Neuron (in vitro differentiated cells): Measurements from ENCODE around the gene SVOP.
A peak's percentile ranks its signal among the peaks of the same experiment; 100 is the strongest.
"Not testable (repeated sequence)": the region's sequence is repeated elsewhere in the genome, so short reads cannot be mapped to it uniquely, and the experiment has no call there.

ENCODE experiments used
- H2AFZ ChIP-seq: one replicate; pipeline ENCODE4 v1.6.1; 2013; ENCODE audit warnings: low read depth, mild to moderate bottlenecking, inconsistent platforms, low read length, moderate library complexity
- H3K27me3 ChIP-seq: one replicate; pipeline ENCODE4 v1.6.1; 2013; ENCODE audit warnings: low read length; ENCODE audit not compliant: insufficient read depth
- H3K36me3 ChIP-seq: one replicate; pipeline ENCODE4 v1.6.1; 2013; ENCODE audit warnings: low read length; ENCODE audit not compliant: insufficient read depth
- H3K4me1 ChIP-seq: one replicate; pipeline ENCODE4 v1.6.1; 2013; ENCODE audit warnings: low read length; ENCODE audit not compliant: insufficient read depth
- H3K4me3 ChIP-seq: 2 replicates; pipeline ENCODE4 v1.5.1; 2013; ENCODE audit warnings: mild to moderate bottlenecking, low read length, moderate library complexity
- H3K9me3 ChIP-seq: one replicate; pipeline ENCODE4 v1.6.1; 2013; ENCODE audit warnings: low read length

Gene SVOP, protein sequence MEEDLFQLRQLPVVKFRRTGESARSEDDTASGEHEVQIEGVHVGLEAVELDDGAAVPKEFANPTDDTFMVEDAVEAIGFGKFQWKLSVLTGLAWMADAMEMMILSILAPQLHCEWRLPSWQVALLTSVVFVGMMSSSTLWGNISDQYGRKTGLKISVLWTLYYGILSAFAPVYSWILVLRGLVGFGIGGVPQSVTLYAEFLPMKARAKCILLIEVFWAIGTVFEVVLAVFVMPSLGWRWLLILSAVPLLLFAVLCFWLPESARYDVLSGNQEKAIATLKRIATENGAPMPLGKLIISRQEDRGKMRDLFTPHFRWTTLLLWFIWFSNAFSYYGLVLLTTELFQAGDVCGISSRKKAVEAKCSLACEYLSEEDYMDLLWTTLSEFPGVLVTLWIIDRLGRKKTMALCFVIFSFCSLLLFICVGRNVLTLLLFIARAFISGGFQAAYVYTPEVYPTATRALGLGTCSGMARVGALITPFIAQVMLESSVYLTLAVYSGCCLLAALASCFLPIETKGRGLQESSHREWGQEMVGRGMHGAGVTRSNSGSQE

GRCh38 chr12:109020796-109021380 is at the start of gene SVOP:
Gene SVOP, minus strand, starts transcription at chr12:109021068. Its CDS starts 200 bp downstream, at chr12:109020868.
- no peak within 1 kb of the TSS for H2AFZ ChIP-seq
- H3K9me3 ChIP-seq: no peaks in the 10 kb centered on the region
- peaks cover 4% of the 10 kb centered on the region for H3K4me1 ChIP-seq
- peak within 1 kb of the TSS; percentile 40 for H3K4me3 ChIP-seq
- no peaks in the 10 kb centered on the region for H3K36me3 ChIP-seq
- H3K27me3 ChIP-seq: no peaks in the 10 kb centered on the region

DNA sequence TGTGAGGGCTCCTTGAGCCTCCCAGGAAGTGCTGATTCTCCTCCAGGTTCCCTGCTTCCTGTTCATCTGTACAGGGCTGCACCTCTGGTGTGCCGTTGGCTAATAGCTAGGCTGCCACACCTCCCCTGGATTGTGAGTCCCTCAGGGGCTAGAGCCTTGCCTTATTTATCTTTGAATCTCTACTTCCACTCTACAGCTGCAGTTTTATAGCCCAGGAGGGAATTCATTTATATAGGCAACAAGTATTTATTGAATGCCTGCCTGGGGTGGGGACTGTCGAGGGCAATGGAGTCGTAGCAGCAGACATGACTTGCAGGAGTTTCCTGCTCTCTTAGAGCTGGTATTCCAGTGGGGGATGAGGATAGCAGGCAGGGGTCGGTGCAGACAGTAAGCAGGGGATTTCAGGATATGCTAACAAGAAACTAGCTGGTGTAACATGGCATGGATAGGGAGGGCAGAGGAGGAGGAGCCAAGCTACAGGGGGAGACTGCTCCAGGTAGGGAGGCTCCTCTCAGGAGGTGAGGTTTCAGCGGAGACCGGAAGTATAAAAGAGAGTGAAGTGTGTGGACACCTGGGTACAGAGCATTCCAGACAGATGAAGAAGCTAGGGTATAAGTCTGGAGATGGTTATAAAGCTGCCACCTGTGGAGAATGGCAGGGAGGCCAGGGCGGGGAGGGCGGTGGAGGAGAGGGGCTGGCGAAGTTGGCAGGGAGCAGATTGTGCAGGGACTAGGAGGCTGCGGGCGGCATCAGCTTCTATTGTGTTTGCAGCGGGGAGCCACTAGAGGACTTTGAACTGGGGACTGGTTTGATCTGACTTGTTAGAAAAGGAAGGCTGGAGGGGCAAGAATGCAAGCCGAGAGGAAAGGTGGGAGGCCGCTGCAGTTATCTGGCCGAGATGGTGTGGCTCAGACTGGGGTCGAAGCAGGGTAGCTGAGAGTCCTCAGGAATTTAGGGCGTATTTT is 48.7 kb upstream of the SVOP start:
- H3K27me3 ChIP-seq: no peaks in the 10 kb centered on the region
- H3K4me1 ChIP-seq: no peaks in the 10 kb centered on the region
- H3K4me3 ChIP-seq: no peak overlapping the region
- H2AFZ ChIP-seq: no peak overlapping the region
- peaks cover under 1% of the 10 kb centered on the region for H3K9me3 ChIP-seq
- peaks cover 54% of the 10 kb centered on the region for H3K36me3 ChIP-seq

DNA sequence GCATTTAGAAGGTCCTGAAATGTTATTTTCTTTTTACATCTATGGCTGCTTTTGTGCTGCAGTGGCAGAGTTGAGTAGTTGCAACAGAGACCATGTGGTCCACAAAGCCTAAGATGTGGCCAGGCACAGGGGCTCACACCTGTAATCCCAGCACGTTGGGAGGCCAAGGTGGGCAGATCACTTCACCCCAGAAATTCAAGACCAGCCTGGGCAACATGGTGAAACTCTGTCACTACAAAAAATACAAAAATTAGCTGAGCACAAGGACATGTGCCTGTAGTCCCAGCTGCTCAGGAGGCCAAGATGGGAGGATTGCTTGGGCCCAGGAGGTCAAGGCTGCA is 45.0 kb upstream of the SVOP start:
- H3K4me1 ChIP-seq: no peaks in the 10 kb centered on the region

GRCh38 chr12:109065154-109065852 is 44.4 kb upstream of the SVOP start:
- H3K4me3 ChIP-seq: no peak overlapping the region
- H3K27me3 ChIP-seq: no peaks in the 10 kb centered on the region
- no peaks in the 10 kb centered on the region for H3K4me1 ChIP-seq
- no peaks in the 10 kb centered on the region for H3K9me3 ChIP-seq
- H2AFZ ChIP-seq: no peak overlapping the region
- H3K36me3 ChIP-seq: peaks cover 31% of the 10 kb centered on the region

More for the DNA sequence above, 45.0 kb upstream of the SVOP start:
- Histone ChIP-seq H2AFZ (no peak overlapping the region), H3K36me3 (peaks cover 35% of the 10 kb centered on the region), H3K9me3 (no peaks in the 10 kb centered on the region), H3K27me3 (no peaks in the 10 kb centered on the region), H3K4me3 (no peak overlapping the region)

DNA sequence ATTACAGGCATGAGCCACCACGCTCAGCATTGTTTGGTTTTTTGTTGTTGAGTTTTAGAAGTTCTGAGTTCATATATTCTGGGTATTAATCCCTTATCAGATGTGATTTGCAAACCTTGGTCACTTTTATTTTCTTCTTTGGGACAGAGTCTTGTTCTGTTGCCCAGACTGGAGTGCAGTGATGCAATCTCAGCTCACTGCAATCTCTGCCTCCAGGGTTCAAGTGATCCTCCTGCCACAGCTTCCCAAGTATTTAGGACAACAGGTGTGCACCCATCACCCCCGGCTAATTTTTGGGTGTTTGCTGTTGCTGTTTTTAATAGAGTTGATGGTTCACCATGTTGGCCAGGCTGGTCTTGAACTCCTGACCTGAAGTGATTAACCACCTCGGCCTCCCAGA is 43.3 kb upstream of the SVOP start:
- Histone ChIP-seq H3K27me3 (no peaks in the 10 kb centered on the region), H2AFZ (no peak overlapping the region), H3K36me3 (peaks cover 29% of the 10 kb centered on the region), H3K4me1 (no peaks in the 10 kb centered on the region), H3K4me3 (no peak overlapping the region), H3K9me3 (no peaks in the 10 kb centered on the region)

GRCh38 chr12:109058773-109059172 is 37.9 kb upstream of the SVOP start:
- Histone ChIP-seq H2AFZ (no peak overlapping the region), H3K4me1 (peaks cover under 1% of the 10 kb centered on the region), H3K4me3 (no peak overlapping the region), H3K9me3 (no peaks in the 10 kb centered on the region), H3K27me3 (no peaks in the 10 kb centered on the region), H3K36me3 (peaks cover 24% of the 10 kb centered on the region)

DNA sequence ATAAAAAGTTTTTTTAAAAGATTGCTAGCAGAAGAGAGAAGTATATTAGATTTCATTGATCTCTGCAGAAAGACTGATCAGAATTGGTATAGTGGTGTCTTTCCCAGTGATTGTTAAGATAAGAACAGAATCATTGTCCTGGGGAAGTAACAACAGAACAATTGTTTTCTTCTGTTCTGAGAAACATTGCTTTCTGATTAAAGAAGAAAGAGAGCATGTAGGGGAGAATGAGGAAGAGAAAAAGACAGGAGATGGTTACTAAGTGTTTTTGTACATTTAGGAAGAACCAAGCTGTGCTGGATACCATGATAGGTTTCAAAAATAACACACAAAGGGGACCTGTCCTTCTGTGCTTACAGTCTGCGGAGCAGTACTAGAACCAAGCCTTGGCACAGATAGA is 36.5 kb upstream of the SVOP start:
- Histone ChIP-seq H2AFZ (no peak overlapping the region), H3K9me3 (no peaks in the 10 kb centered on the region), H3K27me3 (no peaks in the 10 kb centered on the region), H3K36me3 (peaks cover 24% of the 10 kb centered on the region), H3K4me1 (peaks cover 8% of the 10 kb centered on the region), H3K4me3 (no peak overlapping the region)

DNA sequence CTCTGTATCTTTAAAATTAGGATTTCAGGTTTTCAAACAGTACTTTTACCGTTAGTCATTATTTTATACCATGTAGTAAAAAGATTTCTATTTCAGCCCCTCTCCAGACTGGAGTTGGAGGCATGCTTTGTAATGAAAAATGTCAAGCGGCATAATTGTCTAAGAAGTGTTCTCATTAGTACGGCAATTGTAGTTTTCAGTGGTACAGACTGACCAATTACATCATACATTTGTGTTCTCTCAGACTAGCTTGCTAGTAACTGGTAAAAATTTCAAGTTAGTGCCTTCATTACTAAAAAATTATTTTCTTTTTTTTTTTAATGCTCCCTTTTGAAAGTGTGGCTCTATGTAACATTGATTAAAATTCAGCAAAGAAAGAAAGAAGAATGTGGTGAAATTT is 36.0 kb upstream of the SVOP start:
- Histone ChIP-seq H3K9me3 (no peaks in the 10 kb centered on the region), H3K36me3 (peaks cover 24% of the 10 kb centered on the region), H3K4me3 (no peak overlapping the region), H3K4me1 (peaks cover 9% of the 10 kb centered on the region), H3K27me3 (no peaks in the 10 kb centered on the region), H2AFZ (no peak overlapping the region)

DNA sequence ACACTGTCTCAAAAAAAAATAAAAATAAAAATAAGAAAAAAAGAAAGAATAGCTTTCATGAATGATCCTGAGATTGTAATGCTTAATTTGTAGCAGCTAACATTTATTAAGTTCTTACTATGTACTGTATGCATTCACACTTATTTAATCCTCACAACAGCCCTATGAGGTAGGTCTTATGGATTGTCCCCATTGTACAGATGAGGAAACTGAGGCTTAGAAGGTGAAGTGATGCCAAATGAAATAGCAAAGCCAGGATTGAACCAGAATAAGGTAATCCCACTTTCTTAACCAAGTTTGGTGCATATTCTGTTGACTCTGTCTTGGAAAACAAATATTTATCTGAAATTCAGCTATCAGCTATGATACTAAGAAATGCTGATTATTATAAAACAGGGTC is 33.7 kb upstream of the SVOP start:
- Histone ChIP-seq H3K36me3 (peaks cover 17% of the 10 kb centered on the region), H3K4me1 (peaks cover 9% of the 10 kb centered on the region), H3K9me3 (no peaks in the 10 kb centered on the region), H3K4me3 (no peak overlapping the region), H2AFZ (no peak overlapping the region), H3K27me3 (no peaks in the 10 kb centered on the region)

DNA sequence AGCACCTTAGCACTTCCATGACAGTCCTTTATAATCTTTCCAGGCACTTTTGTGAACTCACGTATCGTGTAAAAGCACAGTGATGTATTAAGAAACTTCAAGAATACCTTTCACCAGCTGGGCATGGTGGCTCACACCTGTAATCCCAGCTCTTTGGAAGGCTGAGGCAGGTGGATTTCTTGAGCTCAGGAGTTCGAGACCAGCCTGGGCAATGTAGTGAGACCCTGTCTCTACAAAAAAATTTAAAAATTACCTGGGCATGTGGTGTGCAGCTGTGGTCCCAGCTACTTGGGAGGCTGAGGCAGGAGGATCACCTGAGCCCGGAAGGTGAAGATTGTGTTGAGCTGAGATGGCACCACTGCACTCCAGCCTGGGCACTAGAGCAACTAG is 33.3 kb upstream of the SVOP start:
- H2AFZ ChIP-seq, H3K9me3 ChIP-seq, H3K27me3 ChIP-seq, H3K4me1 ChIP-seq: not testable (repeated sequence)
- peaks cover 15% of the 10 kb centered on the region for H3K36me3 ChIP-seq
- peak overlapping the region; percentile 85 for H3K4me3 ChIP-seq

GRCh38 chr12:109053382-109054123 is 32.7 kb upstream of the SVOP start:
- peak overlapping the region; percentile 85 for H3K4me3 ChIP-seq
- no peaks in the 10 kb centered on the region for H3K9me3 ChIP-seq
- H2AFZ ChIP-seq: peak overlapping the region; percentile 93
- peaks cover 9% of the 10 kb centered on the region for H3K36me3 ChIP-seq
- H3K4me1 ChIP-seq: peaks cover 9% of the 10 kb centered on the region
- H3K27me3 ChIP-seq: no peaks in the 10 kb centered on the region
